ENCODE results near the gene HHAT. TPM values are rescaled to one million over a fixed set of nuclear protein-coding genes. Genes with fewer than 3 reads are reported as not detected.

The HHAT gene
- polyA plus RNA-seq, 4 donors = 12.2 to 16.6 (median 15.5) TPM

- DNase-seq (ENCODE audit: low read depth in 4 of 4, low spot score in 3 of 4) = no peak
These were observed 335.2 kb downstream of the HHAT start for GRCh38 chr1:210663730-210664573.

GRCh38 chr1:210669951-210670350 is 341.2 kb downstream of the HHAT start:
- no peak for DNase-seq (ENCODE audit: low read depth in 4 of 4, low spot score in 3 of 4)

DNA sequence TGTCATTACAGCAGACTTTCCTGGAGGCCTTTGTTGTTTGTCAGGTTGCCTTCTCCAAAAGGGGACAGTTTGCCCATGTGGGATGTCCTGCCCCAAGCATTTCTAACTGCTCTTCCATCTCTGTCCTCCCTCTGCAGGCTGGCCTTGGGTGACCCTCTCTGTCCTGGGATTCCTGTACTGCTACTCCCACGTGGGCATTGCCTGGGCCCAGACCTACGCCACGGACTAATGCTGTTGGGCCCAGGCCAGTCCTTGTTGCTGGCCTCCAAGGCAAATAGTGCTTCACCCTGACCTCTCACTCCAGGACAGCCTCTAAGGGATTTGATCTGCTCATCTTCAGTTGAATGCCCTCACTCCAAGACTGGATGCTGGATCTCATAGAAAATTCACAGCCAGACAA is 345.4 kb downstream of the HHAT start:
- DNase-seq (ENCODE audit: low read depth in 4 of 4, low spot score in 3 of 4) = no peak

DNA sequence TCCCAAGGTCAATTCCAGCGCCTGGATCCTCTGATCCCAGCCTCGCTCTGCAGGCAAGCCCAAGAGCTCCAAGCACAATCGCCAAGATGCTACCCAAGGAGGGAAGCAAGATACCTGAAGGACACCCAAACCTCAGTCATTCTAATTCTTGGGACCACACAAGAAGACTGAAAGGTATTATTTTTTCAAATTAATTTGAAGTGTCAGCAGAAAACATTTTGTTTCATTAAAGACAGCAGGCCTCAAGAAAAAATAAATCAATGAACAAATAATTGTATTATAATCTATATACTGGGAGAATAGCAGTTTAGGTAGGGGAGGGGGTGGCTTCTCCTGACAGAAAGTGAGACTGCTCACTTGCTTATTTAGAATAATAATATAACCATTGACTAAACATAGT is 347.8 kb downstream of the HHAT start:
- no peak for DNase-seq (ENCODE audit: low read depth in 4 of 4, low spot score in 3 of 4)

GRCh38 chr1:210677533-210677932 is 348.8 kb downstream of the HHAT start:
- DNase-seq (ENCODE audit: low read depth in 4 of 4, low spot score in 3 of 4) = no peak

DNA sequence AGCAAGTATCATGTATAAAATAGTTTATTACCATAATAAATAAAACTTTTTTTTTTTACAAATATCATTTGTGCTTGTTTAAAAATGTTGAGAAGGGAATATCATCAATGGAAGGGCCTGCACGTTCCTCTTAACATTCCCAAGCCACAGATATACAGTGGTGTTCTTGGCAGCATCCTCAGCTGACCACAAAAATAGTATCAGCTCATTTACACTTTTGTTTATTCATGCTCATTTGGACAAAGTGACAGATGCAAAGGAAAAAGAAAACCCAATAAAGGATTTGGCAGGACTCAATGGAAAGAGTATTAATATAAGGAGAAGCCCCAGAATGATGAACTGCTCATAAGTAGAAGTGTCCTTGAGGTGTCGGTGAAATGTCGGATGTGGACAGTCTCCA is 349.6 kb downstream of the HHAT start:
- no peak for DNase-seq (ENCODE audit: low read depth in 4 of 4, low spot score in 3 of 4)

DNA sequence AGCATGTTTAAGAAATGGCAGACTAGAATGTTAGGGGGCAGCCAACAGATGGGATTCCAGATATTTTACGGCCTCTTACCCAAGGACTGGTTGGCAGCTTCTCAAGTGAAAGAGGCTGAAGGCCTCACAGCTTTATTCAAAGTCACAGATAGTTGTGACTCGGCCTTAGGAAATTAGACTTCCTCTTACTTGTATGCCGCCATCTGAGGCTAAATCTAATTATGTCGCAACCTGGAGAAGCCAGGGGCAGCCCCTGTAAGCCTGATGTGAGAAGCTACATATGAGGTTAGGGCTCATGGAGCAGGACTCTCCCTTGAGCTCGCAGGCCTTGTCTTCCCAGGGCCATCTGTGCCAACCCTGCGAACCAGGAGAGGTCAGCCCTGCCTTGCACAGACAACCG is 352.5 kb downstream of the HHAT start:
- no peak for DNase-seq (ENCODE audit: low read depth in 4 of 4, low spot score in 3 of 4)

- DNase-seq (ENCODE audit: low read depth in 4 of 4, low spot score in 3 of 4) = no peak
These were observed 354.8 kb downstream of the HHAT start for GRCh38 chr1:210683403-210684047.

GRCh38 chr1:210684466-210685294 is 356.0 kb downstream of the HHAT start:
- no peak for DNase-seq (ENCODE audit: low read depth in 4 of 4, low spot score in 3 of 4)

GRCh38 chr1:210685295-210685650 is 356.6 kb downstream of the HHAT start:
- no peak for DNase-seq (ENCODE audit: low read depth in 4 of 4, low spot score in 3 of 4)

GRCh38 chr1:210686841-210687240 is 358.1 kb downstream of the HHAT start:
- DNase-seq (ENCODE audit: low read depth in 4 of 4, low spot score in 3 of 4) = no peak

GRCh38 chr1:210687582-210688279 is 359.0 kb downstream of the HHAT start:
- no peak for DNase-seq (ENCODE audit: low read depth in 4 of 4, low spot score in 3 of 4)

DNA sequence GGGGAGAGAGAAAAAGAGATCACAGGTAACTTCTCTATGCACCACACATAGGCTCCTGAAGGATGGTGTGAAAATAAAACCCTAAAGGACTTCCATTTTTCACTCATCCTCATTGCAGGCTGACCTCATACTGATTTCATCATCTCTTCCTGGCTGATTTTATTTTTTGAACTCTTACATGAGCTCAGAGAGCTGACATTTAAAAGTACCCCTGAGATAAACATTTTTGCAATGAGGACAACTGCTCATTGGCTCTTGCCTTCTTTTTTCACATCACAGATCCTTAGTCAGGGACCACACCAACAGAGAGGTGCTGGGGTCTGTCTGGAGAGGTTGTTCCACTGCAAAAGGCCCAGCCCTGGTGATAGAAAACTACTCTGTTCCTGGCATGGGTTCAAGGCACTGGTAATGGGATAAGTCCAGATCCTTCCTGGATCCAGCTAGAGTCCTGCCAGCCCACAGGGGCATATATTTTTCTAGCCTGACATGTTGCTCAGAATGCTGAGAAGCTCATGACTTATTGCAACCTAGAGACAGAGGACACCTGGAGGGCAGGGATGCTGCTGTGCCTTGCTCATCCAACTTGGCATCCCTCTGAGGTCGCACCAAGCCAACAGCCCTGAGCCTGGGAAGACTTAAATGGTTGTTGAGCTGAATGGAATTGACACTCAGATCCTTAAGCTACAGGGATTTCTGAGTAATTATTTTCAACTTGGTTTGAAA is 360.0 kb downstream of the HHAT start:
- DNase-seq (ENCODE audit: low read depth in 4 of 4, low spot score in 3 of 4) = no peak

DNA sequence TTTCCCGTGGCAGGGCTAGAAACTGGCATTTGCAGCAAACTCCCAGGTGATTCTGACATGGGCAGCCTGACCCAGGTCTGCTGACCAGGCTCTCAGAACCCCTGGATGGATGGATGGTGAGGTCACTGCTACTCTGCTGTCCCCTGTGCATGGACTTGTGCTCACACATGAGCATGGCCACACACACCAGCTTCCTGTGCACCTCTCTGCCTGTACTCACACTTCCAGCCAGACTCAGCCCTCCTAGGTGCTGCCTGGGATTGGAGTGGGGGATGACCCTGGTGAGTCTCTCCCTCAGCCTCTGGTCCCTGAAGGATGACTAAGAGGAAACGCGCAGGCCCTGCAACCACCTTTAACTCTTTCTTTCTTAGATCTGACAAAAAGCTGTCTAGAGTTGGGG is 361.1 kb downstream of the HHAT start:
- DNase-seq (ENCODE audit: low read depth in 4 of 4, low spot score in 3 of 4) = no peak

DNA sequence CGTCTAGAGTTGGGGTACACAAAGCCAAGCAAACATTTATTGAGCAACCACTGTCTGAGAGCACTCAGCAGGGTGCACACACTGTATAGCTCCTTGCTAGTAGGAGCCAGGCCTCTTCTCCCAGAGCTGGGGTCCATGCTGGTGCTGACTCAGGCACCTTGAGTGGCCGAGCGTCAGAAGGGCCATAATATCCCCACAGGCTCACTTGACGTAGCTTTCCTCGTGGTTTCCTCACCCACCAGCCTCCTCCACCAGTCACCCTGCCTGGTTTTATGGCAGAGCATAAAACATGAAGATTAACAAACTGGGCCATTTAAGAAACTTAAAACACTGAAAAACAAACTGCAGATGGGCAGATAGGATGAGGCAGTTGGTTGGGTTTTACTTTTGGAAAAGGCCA is 361.5 kb downstream of the HHAT start:
- DNase-seq (ENCODE audit: low read depth in 4 of 4, low spot score in 3 of 4) = no peak

DNA sequence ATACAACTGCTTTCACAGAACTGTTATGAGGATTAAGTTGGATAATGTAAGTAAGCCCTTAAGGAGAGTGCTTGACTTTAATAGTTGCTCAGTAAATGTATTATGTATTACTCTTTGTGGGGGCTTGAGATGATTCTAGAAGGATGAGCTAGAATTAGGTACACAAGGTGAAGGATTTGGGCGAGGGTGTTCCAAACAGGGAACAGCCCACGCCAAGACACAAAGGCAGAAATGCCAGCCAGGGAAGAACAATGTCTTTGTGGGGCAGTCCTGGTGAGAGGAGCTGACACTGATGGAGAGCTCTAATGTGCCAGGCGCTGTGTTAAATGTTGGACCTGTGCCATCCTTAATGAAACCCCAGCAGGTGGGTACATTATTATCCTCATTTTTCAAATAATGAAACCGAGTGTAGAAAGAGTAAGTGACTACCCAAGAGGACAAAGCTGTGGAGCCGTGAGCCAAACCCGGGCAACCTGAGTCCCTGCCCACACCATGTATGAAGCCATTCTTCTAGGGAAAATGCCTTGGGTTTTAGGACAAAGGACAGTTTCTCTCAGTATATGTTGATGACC is 362.4 kb downstream of the HHAT start:
- no peak for DNase-seq (ENCODE audit: low read depth in 4 of 4, low spot score in 3 of 4)

- no peak for DNase-seq (ENCODE audit: low read depth in 4 of 4, low spot score in 3 of 4)
These were observed 364.1 kb downstream of the HHAT start for GRCh38 chr1:210692796-210693195.

GRCh38 chr1:210695026-210695425 is 366.3 kb downstream of the HHAT start:
- DNase-seq (ENCODE audit: low read depth in 4 of 4, low spot score in 3 of 4) = no peak

- no peak for DNase-seq (ENCODE audit: low read depth in 4 of 4, low spot score in 3 of 4)
These were observed 368.0 kb downstream of the HHAT start for GRCh38 chr1:210696709-210697108.

- DNase-seq (ENCODE audit: low read depth in 4 of 4, low spot score in 3 of 4) = no peak
These were observed 368.5 kb downstream of the HHAT start for GRCh38 chr1:210697185-210697584.
